ENCODE data around the gene TMCC1.

DNA sequence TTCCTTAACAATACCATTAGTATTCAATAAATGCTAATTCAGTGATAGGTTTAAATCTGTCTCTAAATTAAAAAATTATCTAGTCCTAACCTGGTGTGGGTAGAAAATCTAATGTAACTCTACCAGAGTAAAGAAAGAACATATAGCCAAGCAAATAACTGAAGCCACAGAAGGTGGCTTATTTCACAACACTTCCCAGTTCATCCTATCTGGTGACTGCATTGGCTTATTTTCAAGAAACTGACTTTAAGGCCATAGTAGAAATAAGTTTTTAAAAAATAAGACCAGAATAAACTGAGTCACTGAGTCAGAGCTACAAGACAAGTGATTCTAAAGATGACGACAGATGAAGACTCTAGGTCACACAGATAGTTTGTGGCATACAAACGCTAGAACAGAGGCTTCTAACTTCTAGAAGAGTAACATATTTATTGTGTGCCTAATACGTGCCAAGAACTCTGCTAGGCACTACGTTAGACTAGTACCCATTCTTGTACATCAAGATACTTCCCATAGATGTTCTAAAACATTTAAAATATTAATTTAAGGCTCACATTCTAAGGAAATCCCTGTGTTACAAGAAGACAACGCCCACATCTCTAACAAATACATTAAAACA, 25.9 kb downstream of the TMCC1 start:
- TF ChIP-seq ELF4 (IDR thresholded peaks at IDR 0.05) (no peak), SUZ12 (IDR thresholded peaks at IDR 0.05) (no peak), HDGF (IDR thresholded peaks at IDR 0.05; ENCODE audit: borderline replicate concordance) (no peak)
